HUES48 (cell line): Measurements from ENCODE around the gene RTTN.

Source experiments
- H3K27ac ChIP-seq: one replicate; pipeline ENCODE4 v1.7.0; 2013; ENCODE audit warnings: low read depth, low read length, inconsistent platforms
- H3K27me3 ChIP-seq: 2 replicates; pipeline ENCODE4 v1.6.1; 2013; ENCODE audit warnings: mild to moderate bottlenecking, low read length; ENCODE audit not compliant: control insufficient read depth, insufficient read depth
- H3K36me3 ChIP-seq: 2 replicates; pipeline ENCODE4 v1.6.1; 2013; ENCODE audit warnings: low read length; ENCODE audit not compliant: control insufficient read depth, insufficient read depth
- H3K4me1 ChIP-seq: 2 replicates; pipeline ENCODE4 v1.6.1; 2013; ENCODE audit warnings: mild to moderate bottlenecking, low read length; ENCODE audit not compliant: control insufficient read depth, insufficient read depth
- H3K4me3 ChIP-seq: 2 replicates; pipeline ENCODE4 v1.5.1; 2013; ENCODE audit warnings: mild to moderate bottlenecking, low read depth, low read length
- H3K9ac ChIP-seq: 2 replicates; pipeline ENCODE4 v1.6.1; 2013; ENCODE audit warnings: mild to moderate bottlenecking, low read depth, low read length, moderate library complexity
- H3K9me3 ChIP-seq: 2 replicates; pipeline ENCODE4 v1.6.1; 2013; ENCODE audit warnings: low read length; ENCODE audit not compliant: control insufficient read depth, insufficient read depth

Gene RTTN

DNA sequence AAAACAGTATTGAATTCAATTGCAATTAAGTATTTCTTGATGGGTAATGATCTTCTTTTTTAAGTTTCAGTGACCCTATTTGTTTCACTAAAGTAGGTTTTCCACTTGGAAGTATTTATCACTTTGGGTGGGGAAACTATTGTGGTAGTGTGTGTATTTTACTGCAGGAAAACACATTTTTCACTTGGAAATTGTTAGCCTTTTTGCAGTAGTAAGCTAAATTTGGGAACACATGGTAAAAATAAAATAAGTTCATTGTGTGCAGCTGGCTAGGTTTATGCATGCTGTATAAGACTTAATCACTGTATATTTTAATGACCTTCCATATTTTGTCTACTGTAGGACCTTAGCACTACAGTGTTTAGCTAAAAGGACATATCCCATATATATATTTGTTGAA, 28.5 kb upstream of the RTTN start:
- H3K36me3 ChIP-seq = no peaks in the 10 kb centered on the region
- no peaks in the 10 kb centered on the region for H3K27me3 ChIP-seq
- no peak overlapping the region for H3K27ac ChIP-seq
- H3K4me1 ChIP-seq = peaks cover 3% of the 10 kb centered on the region; the same call in 1 of the 2 replicates
- no peaks in the 10 kb centered on the region for H3K9me3 ChIP-seq
- H3K9ac ChIP-seq = no peak overlapping the region
- no peak overlapping the region for H3K4me3 ChIP-seq

DNA sequence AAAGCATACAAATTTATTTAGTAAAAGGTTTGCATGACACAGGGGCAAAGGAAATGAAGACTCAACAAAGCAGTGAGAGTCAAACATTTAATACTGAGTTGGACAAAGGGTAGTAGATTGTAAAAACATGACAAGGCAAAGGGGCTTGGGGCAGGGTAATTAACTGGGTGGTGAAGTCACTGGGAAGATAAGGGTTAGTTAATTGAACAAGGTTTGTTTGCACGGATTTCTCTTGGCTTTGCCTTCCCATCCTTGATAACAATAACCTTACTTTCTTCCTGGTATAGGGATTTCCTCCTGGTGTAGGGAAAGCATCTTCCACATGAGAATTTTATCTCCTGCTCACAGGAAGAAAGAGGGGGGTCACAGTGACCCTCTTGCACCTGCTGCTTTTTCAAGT, 26.8 kb upstream of the RTTN start:
- Histone ChIP-seq H3K36me3 (no peaks in the 10 kb centered on the region), H3K27me3 (no peaks in the 10 kb centered on the region), H3K9ac (no peak overlapping the region), H3K4me1 (peaks cover 3% of the 10 kb centered on the region; the same call in 1 of the 2 replicates), H3K27ac (peak overlapping the region; percentile 64), H3K9me3 (no peaks in the 10 kb centered on the region; the same call in 1 of the 2 replicates), H3K4me3 (no peak overlapping the region)

- H3K27me3 ChIP-seq = no peaks in the 10 kb centered on the region
- no peaks in the 10 kb centered on the region; the same call in 1 of the 2 replicates for H3K9me3 ChIP-seq
- no peaks in the 10 kb centered on the region for H3K36me3 ChIP-seq
- H3K4me1 ChIP-seq = peaks cover 3% of the 10 kb centered on the region; the same call in 1 of the 2 replicates
- H3K4me3 ChIP-seq = no peak overlapping the region
- H3K9ac ChIP-seq = no peak overlapping the region
- no peak overlapping the region for H3K27ac ChIP-seq
These were observed 24.2 kb upstream of the RTTN start for GRCh38 chr18:70229639-70230038.

- H3K9ac ChIP-seq = no peak overlapping the region
- H3K9me3 ChIP-seq = no peaks in the 10 kb centered on the region; the same call in 1 of the 2 replicates
- H3K4me3 ChIP-seq = no peak overlapping the region
- no peaks in the 10 kb centered on the region for H3K4me1 ChIP-seq
- H3K27me3 ChIP-seq = no peaks in the 10 kb centered on the region
- no peak overlapping the region for H3K27ac ChIP-seq
- no peaks in the 10 kb centered on the region for H3K36me3 ChIP-seq
These were observed 23.0 kb upstream of the RTTN start for GRCh38 chr18:70228536-70228935.

DNA sequence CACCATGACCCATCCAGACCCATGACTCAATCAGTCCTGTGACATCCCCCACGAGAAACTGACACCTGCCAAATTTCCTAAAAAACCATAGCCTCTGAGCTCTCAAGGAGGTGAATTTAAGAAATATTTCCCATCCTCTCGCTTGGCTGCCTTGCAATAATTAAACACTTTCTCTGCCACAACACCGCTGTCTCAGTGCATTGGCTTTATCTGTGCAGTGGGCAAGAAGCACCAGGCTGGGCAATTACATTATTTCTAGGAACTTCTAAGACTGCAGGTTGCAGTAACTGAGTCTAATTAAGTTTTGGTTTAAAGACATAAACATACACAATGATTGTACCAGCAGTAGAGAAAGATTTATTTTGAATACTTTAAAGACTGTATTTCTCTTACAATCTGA, 22.0 kb upstream of the RTTN start:
- H3K27ac ChIP-seq = no peak overlapping the region
- no peaks in the 10 kb centered on the region for H3K4me1 ChIP-seq
- no peak overlapping the region for H3K4me3 ChIP-seq
- no peak overlapping the region for H3K9ac ChIP-seq
- no peaks in the 10 kb centered on the region; the same call in 1 of the 2 replicates for H3K9me3 ChIP-seq
- no peaks in the 10 kb centered on the region for H3K36me3 ChIP-seq
- no peaks in the 10 kb centered on the region for H3K27me3 ChIP-seq

DNA sequence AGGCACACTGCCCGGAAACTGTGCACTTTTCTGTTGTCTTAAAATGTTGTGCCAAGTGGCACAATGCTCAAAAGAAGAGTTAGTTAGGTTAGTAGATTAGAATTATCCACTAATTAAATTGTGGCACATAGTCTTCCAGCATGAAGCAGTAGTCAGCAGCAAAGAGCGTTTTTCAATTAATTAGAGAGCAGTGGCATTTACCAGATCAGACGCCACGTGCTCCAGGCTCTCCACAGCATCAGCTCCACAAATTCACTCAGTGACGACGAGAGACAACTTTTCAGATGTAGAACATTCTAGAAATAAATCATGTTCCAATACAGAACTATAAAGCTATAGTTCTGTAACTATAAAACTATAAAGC, 16.4 kb upstream of the RTTN start:
- peak overlapping the region; percentile 25 for H3K27ac ChIP-seq
- H3K4me1 ChIP-seq = peaks cover 13% of the 10 kb centered on the region
- no peaks in the 10 kb centered on the region for H3K9me3 ChIP-seq
- H3K9ac ChIP-seq = no peak overlapping the region
- H3K36me3 ChIP-seq = no peaks in the 10 kb centered on the region
- no peaks in the 10 kb centered on the region for H3K27me3 ChIP-seq
- no peak overlapping the region for H3K4me3 ChIP-seq

- Histone ChIP-seq H3K9ac (no peak overlapping the region), H3K36me3 (no peaks in the 10 kb centered on the region), H3K27ac (peak overlapping the region; percentile 25), H3K27me3 (no peaks in the 10 kb centered on the region), H3K9me3 (no peaks in the 10 kb centered on the region), H3K4me1 (peaks cover 13% of the 10 kb centered on the region), H3K4me3 (peak overlapping the region; percentile 22; the same call in 1 of the 2 replicates)
These were observed 15.8 kb upstream of the RTTN start for GRCh38 chr18:70221156-70221914.

GRCh38 chr18:70220628-70221027, 15.1 kb upstream of the RTTN start:
- H3K9ac ChIP-seq = no peak overlapping the region
- no peaks in the 10 kb centered on the region for H3K36me3 ChIP-seq
- H3K27me3 ChIP-seq = no peaks in the 10 kb centered on the region
- no peak overlapping the region for H3K27ac ChIP-seq
- H3K4me3 ChIP-seq = peak overlapping the region; percentile 22; the same call in 1 of the 2 replicates
- peaks cover 13% of the 10 kb centered on the region for H3K4me1 ChIP-seq
- H3K9me3 ChIP-seq = no peaks in the 10 kb centered on the region

DNA sequence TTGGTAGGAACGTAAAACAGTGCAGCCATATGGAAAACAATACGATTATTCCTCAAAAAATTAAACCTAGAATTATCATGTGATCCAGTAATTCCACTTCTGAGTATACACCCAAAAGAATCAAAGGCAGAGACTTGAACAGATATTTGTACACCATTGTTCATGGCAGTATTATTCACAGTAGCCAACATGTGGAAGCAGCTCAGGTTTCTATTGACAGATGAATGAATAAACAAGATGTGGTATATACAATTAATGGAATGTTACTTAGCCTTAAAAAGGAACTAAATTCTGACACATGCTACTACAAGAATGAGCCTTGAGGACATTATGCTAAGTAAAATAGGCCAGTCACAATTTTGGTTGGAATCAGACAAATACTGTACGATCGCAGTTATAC, 14.2 kb upstream of the RTTN start:
- H3K4me3 ChIP-seq = no peak overlapping the region
- no peaks in the 10 kb centered on the region for H3K27me3 ChIP-seq
- no peaks in the 10 kb centered on the region for H3K36me3 ChIP-seq
- peaks cover 13% of the 10 kb centered on the region for H3K4me1 ChIP-seq
- H3K9me3 ChIP-seq = no peaks in the 10 kb centered on the region
- no peak overlapping the region for H3K27ac ChIP-seq
- no peak overlapping the region for H3K9ac ChIP-seq

DNA sequence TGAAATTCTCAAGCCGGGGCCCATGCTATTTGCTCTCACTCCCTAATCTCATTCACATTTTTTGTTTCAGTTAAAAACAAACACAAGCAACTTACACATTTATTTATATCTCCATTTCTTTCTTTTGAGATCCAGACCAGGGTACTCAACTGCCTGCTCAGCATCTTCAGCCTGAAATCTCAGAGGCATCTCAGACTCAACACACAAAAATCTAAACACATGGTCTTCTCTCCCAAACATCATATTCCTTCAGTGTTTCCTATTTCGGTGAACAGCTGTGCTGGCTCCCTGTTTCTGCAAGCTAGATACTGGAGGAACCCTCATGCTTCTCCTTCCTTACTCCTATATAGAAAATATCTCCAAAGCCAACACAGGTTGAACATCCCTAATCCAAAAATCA, 11.3 kb upstream of the RTTN start:
- Histone ChIP-seq H3K9ac (no peak overlapping the region), H3K4me1 (peaks cover 11% of the 10 kb centered on the region), H3K27ac (no peak overlapping the region), H3K27me3 (no peaks in the 10 kb centered on the region), H3K36me3 (no peaks in the 10 kb centered on the region), H3K4me3 (no peak overlapping the region), H3K9me3 (no peaks in the 10 kb centered on the region)

- peaks cover 3% of the 10 kb centered on the region; the same call in 1 of the 2 replicates for H3K4me1 ChIP-seq
- H3K27me3 ChIP-seq = no peaks in the 10 kb centered on the region
- H3K4me3 ChIP-seq = no peak overlapping the region
- H3K36me3 ChIP-seq = peaks cover 13% of the 10 kb centered on the region
- no peak overlapping the region for H3K27ac ChIP-seq
- H3K9ac ChIP-seq = no peak overlapping the region
- no peaks in the 10 kb centered on the region for H3K9me3 ChIP-seq
These were observed 1.7 kb upstream of the RTTN start for GRCh38 chr18:70207181-70207580.
